K562 (cell line): ENCODE measurements around the gene CDKN1C. TPM values are rescaled to one million over a fixed set of nuclear protein-coding genes. Genes with fewer than 3 reads are reported as not detected.

ENCODE experiments used
- CBX1 ChIP-seq: sonication (generic); IDR thresholded peaks from 2 replicates; pipeline ENCODE4 v1.6.1; 2016; ENCODE audit warnings: antibody characterized with exemption, low read depth, mild to moderate bottlenecking
- CXXC5 ChIP-seq: fragments of 250-450 bp; sonication (Bioruptor Pico); IDR thresholded peaks from 2 replicates; pipeline ENCODE4 v1.8.0; 2022; ENCODE audit warnings: inconsistent platforms, mild to moderate bottlenecking, moderate library complexity
- DDX20 ChIP-seq: fragments of 450-650 bp; IDR thresholded peaks from 2 replicates; pipeline ENCODE4 v1.6.1; 2016; ENCODE audit warnings: missing genetic modification characterization, low read depth, mild to moderate bottlenecking, missing compliant biosample characterization, moderate library complexity
- E2F6 ChIP-seq, 2 experiments: IDR thresholded peaks; 2 replicates each; pipeline ENCODE4 v1.6.1; 2011; ENCODE audit warnings: borderline replicate concordance in 1 of 2, control low read depth in 1 of 2, low read depth in 1 of 2, low read length in 1 of 2, mild to moderate bottlenecking in 1 of 2, mixed read lengths in 1 of 2, moderate library complexity in 1 of 2; ENCODE audit not compliant: insufficient read depth in 1 of 2, insufficient read length in 1 of 2, poor library complexity in 1 of 2, severe bottlenecking in 1 of 2; ENCODE audit errors: extremely low read depth in 1 of 2
- FOSL1 ChIP-seq: fragments of 200-800 bp; sonication (Bioruptor generic); conservative IDR thresholded peaks from 2 replicates; pipeline ENCODE4 v1.6.1; 2016; ENCODE audit warnings: missing genetic modification characterization, missing compliant biosample characterization
- GTF2F1 ChIP-seq: IDR thresholded peaks from 2 replicates; pipeline ENCODE4 v1.6.1; 2011; ENCODE audit warnings: low read depth, low read length, improper control_type of control experiment
- HLTF ChIP-seq: fragments of 450-650 bp; IDR thresholded peaks from 2 replicates; pipeline ENCODE4 v1.6.1; 2016
- MCM3 ChIP-seq: fragments of 450-650 bp; IDR thresholded peaks from 2 replicates; pipeline ENCODE4 v1.6.1; 2016
- NCOR1 ChIP-seq: fragments of 450-650 bp; IDR thresholded peaks from 2 replicates; pipeline ENCODE4 v1.6.1; 2016; ENCODE audit warnings: mild to moderate bottlenecking, moderate library complexity
- NRF1 ChIP-seq, 2 experiments: fragments of 450-650 bp; IDR thresholded peaks in 1 of 2; conservative IDR thresholded peaks in 1 of 2; 2 replicates each; pipeline ENCODE4 v1.6.1; 2014; ENCODE audit warnings: mild to moderate bottlenecking in 2 of 2
- PCBP1 ChIP-seq: fragments of 200-400 bp; formaldehyde crosslinking; IDR thresholded peaks from 2 replicates; pipeline ENCODE4 v1.6.1; 2018; ENCODE audit warnings: mild to moderate bottlenecking, low read depth, low read length; ENCODE audit not compliant: poor library complexity, severe bottlenecking
- PKNOX1 ChIP-seq: fragments of 450-650 bp; IDR thresholded peaks from 2 replicates; pipeline ENCODE4 v1.6.1; 2016
- POLR3A ChIP-seq: IDR thresholded peaks from 2 replicates; pipeline ENCODE4 v1.6.1; 2011; ENCODE audit warnings: borderline replicate concordance, mild to moderate bottlenecking, moderate library complexity; ENCODE audit not compliant: insufficient read length, insufficient read depth; ENCODE audit errors: extremely low read depth
- SMARCA5 ChIP-seq: fragments of 450-650 bp; IDR thresholded peaks from 2 replicates; pipeline ENCODE4 v1.6.1; 2016
- STAG1 ChIP-seq: sonication (generic); formaldehyde crosslinking; IDR thresholded peaks from 2 replicates; pipeline ENCODE4 v1.5.0; 2020; ENCODE audit warnings: missing genetic modification reagents, borderline replicate concordance
- ZBTB1 ChIP-seq: sonication (generic); formaldehyde crosslinking; IDR thresholded peaks from 2 replicates; pipeline ENCODE4 v1.8.1; 2023; ENCODE audit warnings: missing genetic modification reagents, low read depth, mild to moderate bottlenecking, borderline replicate concordance
- ZBTB33 ChIP-seq: sonication (generic); formaldehyde crosslinking; IDR thresholded peaks from 2 replicates; pipeline ENCODE4 v1.8.1; 2023; ENCODE audit warnings: mild to moderate bottlenecking, missing genetic modification reagents
- ZEB2 ChIP-seq: fragments of 450-650 bp; IDR thresholded peaks from 2 replicates; pipeline ENCODE4 v1.6.1; 2016
- ZNF41 ChIP-seq: fragments of 250-450 bp; sonication (Bioruptor Pico); conservative IDR thresholded peaks from 2 replicates; pipeline ENCODE4 v1.4.0; 2020; ENCODE audit warnings: mild to moderate bottlenecking
- ZNF586 ChIP-seq: fragments of 450-650 bp; formaldehyde crosslinking; conservative IDR thresholded peaks from 2 replicates; pipeline ENCODE4 v1.4.0; 2020; ENCODE audit warnings: mild to moderate bottlenecking, moderate library complexity
- polyA plus RNA-seq, 8 experiments: library from polyadenylated mRNA; depleted of rRNA in 4 of 8; stranded (reverse) in 5 of 8; unstranded in 3 of 8; fragments of >200 nt; fragmentation: Nextera tagmentation in 2 of 8; fragmentation: Illumina TruSeq in 1 of 8; extraction: Ambion mirVana in 2 of 8; extraction: Trizol in 1 of 8; gene quantifications; 2 replicates each; pipeline versions ENCODE4 v1.2.1 to v1.2.3, GENCODE V29; 2011 to 2014; ENCODE audit warnings: inconsistent platforms in 1 of 8, missing spikeins in 1 of 8
- total RNA-seq, 7 experiments: library from RNA; depleted of rRNA in 6 of 7; stranded (reverse); fragments of >200 nt in 6 of 7; fragmentation: Illumina TruSeq in 2 of 7; extraction: Trizol in 2 of 7; gene quantifications; 2 replicates each; pipeline versions ENCODE4 v1.2.1 to v1.2.3, GENCODE V29; 2011 to 2021; ENCODE audit warnings: low replicate concordance in 1 of 7

CDKN1C gene
- total and polyA plus RNA-seq, 9 of the 15 experiments (the other 6 are each of a cell fraction or from before 2014, with no cell fraction given): 2.8 to 21.1 (median 9.3) TPM

- TF ChIP-seq ZBTB33 (CRISPR knock-in tag): peak; percentile 92
- TF ChIP-seq POLR3A: no peak
- TF ChIP-seq DDX20: no peak
- 0 out of 2 replicates have a peak, but pooled peaks have one; percentile 28 for TF ChIP-seq SMARCA5
- peak; percentile 62 for TF ChIP-seq CXXC5 (CRISPR knock-in tag)
- TF ChIP-seq NCOR1: no peak
- TF ChIP-seq ZNF41 (CRISPR knock-in tag): no peak
- peak; percentile 67 for TF ChIP-seq PCBP1
- TF ChIP-seq PKNOX1: no peak
- 0 out of 2 replicates have a peak, but pooled peaks have one; percentile 51 for TF ChIP-seq HLTF
- TF ChIP-seq STAG1 (CRISPR knock-in tag): peak; percentile 53
- TF ChIP-seq FOSL1 (tag): no peak
- peak; percentile 73 to 78; a peak in 2 of 4 replicates for TF ChIP-seq NRF1 (conservative IDR thresholded peaks at IDR 0.05 in 1 of 2, IDR thresholded peaks at IDR 0.05 in 1 of 2)
- peak; percentile 88 for TF ChIP-seq ZBTB1 (CRISPR knock-in tag)
- TF ChIP-seq E2F6 (IDR thresholded peaks at IDR 0.05; ENCODE audit: borderline replicate concordance in 1 of 2, extremely low read depth in 1 of 2, insufficient read depth in 1 of 2, insufficient read length in 1 of 2, low read depth in 1 of 2, low read length in 1 of 2, poor library complexity in 1 of 2, severe bottlenecking in 1 of 2): peak; percentile 87 to 93
- peak; percentile 63; the same call in 1 of the 2 replicates for TF ChIP-seq CBX1
- TF ChIP-seq GTF2F1: no peak
- TF ChIP-seq ZNF586: no peak
- TF ChIP-seq ZEB2: 0 out of 2 replicates have a peak, but pooled peaks have one; percentile 17
- TF ChIP-seq MCM3: no peak
Observed at GRCh38 chr11:2885017-2885677, 428 bp downstream of the CDKN1C start (continued).
